Fibroblast of skin of back (primary cell): Measurements from ENCODE around the gene VWA8.

Experiments
- DNase-seq: peaks from one replicate; pipeline ENCODE4 v3.0.0-alpha.2; 2013

VWA8 gene

GRCh38 chr13:41740479-41740878, 220.4 kb downstream of the VWA8 start:
- peak; percentile 19 for DNase-seq

DNA sequence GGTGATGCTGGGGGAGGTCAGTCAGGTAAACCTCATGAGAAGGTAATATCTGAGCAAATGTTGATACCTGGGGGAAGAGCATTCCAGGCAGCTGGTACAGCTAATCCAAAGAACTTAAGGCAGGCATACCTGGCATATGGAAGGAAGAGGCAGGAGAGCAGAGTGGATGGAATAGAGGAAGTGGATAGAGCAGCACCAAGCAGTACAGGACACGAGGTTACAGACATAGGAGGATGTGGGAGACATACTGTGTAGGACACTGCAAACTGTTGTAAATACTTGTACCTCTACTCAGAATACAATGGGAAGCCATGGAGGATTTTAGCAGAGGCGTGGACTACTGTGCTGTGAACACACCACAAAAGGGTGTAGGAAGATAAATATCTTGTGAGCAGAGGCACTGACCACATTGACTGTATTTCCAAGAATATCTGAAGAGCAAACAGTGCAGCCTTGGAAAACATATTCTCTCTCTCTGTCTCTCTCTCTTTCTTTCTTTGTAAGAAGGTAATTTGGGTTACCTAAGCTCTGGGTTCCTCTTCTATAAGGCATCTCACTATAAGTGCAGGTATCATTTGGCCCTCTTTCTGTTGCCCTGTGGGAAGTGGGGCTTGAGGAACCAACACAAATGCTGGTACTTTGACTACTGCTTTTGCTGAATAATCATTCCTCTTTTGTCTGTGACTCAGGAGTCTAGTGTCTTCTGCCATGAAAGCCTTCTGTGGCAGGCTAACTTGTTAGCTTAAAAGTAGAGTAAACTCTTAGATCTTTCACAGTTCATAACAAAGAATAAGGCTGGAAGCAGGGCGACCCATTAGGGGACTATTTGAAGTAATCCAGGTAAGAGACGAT, 238.0 kb downstream of the VWA8 start:
- DNase-seq, result no peak

- no peak for DNase-seq
These were observed 239.9 kb downstream of the VWA8 start for GRCh38 chr13:41720839-41721561.

DNA sequence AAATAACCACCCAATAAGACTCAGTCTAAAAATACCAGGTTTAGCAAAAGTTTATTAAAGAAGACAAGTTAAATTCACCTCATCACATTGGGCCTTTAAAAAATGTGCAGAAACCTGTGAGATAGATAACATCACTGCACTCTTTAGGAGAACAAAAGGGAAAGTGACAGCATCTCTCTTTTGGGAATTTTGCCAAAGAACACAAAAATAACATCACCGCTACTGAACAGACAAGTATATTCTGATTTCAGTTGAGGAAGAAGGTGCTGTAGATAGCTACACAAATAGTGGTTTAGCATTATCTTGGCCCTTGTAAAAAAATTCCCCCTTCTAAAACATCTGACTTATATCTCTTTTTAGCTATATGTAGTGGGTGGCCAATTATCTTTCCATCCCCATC, 244.7 kb downstream of the VWA8 start:
- DNase-seq, result no peak

DNA sequence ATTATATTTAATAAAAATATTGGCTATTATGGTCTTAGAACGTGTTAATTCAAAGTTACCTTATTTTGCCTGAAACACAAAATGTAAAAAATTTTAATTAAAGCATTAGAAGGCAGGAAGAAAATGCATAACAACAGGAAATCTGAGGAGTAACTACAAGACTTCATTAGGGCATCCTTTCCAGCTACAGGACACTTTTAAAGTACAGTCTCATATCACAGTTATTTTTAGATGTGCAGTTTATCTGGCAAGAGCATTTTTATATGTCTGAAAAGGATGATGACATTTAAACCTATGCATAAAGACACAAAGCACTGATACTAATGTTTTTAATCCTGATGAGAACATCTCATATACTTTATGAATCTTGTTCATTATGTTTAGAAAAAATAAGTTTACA, 247.5 kb downstream of the VWA8 start:
- DNase-seq, result no peak

DNA sequence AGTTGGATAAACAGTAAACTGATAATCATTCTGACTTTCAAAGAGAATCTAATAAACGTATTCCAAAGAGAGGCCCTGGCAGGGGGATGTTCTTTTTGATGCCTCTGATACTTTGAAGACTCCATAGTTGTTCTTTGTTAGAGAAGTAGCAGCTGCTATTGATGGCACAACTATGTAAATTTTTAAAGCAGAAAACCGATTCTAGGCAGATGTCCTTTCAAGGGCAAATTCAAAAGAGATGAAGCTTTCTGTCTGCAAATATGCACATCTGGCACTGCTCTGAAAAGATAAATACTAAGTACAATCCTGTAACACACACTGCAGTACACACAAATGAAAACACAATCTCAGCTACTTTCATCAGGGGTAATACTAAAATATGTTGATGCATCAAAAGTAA, 250.1 kb downstream of the VWA8 start:
- DNase-seq, result no peak

DNA sequence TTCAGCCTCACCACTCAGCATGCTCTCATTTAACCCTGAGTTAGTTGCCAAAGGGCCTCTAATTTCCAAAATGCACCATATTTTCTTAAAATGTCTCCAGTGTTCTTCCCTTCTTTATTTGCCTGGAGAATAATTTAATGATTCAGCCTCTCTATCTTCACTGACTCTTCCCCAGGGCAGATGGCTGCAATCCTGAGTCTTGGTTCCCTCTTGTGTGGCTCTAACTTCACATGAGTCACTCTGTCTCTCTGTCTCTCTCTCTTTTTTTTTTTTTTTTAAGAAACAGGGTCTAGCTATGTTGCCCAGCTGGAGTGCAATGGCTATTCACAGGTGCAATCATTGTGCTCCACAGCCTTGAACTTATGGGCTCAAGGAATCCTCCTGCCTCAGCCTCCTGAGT, 251.4 kb downstream of the VWA8 start:
- DNase-seq, result peak; percentile 44

- no peak for DNase-seq
These were observed 252.2 kb downstream of the VWA8 start for GRCh38 chr13:41708713-41709112.

GRCh38 chr13:41707194-41707821, 253.6 kb downstream of the VWA8 start:
- no peak for DNase-seq

- no peak for DNase-seq
These were observed 254.8 kb downstream of the VWA8 start for GRCh38 chr13:41706152-41706551.

DNA sequence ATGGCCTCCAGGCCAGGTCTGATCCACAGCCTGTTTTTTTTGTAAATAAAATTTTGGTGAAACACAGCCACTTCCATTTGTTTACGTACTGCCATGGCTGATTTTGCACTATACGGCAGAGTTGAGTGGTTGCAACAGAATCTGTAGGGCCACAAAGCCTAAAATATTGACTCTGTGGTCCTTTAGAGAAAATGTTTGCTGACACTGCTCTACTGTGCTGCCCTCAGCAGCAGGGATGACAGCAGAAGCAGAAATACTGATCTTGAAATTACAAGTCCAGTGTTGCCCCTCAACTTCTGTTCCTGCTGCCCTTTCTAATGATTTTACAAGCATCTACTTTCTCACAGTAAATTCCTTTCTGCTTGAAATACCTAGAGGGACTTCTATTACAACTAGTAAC, 258.4 kb downstream of the VWA8 start:
- no peak for DNase-seq

- DNase-seq, result no peak
These were observed 259.2 kb downstream of the VWA8 start for GRCh38 chr13:41701676-41702075.

DNA sequence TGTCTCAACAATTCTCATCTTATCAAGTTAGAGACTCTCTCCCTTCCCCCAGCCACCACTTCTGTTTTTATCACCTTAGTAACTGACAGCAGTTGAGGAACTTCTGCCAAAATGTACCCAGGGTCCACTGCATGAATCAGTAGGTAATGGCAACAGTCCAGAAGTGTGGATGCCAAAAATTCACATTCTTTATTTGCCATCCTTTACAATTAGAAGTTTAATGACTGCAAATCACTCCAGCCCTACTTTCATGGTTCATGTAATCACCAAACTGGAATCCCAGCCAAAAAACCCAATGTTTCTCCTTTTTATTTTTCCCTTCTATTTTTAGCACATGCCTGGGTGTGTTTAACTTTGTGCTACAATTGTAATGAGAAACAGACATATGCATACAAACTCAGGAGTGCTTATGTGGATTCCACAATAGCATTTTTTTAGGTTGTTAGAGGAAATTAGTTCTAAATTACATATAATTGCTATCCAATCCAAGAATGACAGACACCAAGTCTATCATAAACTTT, 260.1 kb downstream of the VWA8 start:
- DNase-seq, result peak; percentile 75

DNA sequence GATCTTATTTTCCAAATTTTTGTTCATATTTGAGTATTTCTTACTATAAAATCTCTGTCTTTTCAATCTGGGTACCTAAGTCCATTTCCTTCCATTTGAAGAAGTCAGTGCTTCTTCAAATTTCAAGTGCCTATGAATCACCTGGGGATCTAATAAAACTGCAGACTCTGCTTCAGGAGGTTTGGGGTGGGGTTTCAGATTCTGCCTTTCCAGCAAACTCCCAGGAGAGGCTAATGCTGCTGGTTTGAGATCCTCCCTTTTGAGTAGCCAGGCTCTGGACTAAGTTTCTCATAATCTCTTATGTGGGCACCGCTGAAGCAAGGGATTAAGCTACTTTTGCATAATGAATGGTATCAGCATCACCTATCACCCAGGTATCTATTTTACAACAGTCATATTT, 261.1 kb downstream of the VWA8 start:
- no peak for DNase-seq

DNA sequence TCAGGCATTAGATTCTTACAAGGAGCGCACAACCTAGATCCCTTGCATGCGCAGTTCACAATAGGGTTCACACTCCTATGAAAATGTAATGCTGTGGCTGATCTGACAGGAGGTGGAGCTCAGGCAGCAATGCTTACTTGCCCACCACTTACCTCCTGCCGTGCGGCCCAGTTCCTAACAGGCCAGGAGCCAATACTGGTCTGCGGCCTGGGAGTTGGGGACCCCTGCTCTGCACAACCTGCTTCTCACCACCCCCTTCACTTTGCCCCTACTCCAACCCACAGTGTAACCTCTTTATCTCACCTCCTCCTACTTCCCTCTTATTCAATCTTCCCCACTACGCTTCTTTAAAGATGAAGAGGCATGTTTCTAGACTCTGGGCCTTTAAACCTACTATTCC, 263.3 kb downstream of the VWA8 start:
- DNase-seq, result no peak

GRCh38 chr13:41696163-41697003, 264.5 kb downstream of the VWA8 start:
- DNase-seq, result peak; percentile 89

- peak; percentile 95 for DNase-seq
These were observed 266.2 kb downstream of the VWA8 start for GRCh38 chr13:41694545-41695301.

DNA sequence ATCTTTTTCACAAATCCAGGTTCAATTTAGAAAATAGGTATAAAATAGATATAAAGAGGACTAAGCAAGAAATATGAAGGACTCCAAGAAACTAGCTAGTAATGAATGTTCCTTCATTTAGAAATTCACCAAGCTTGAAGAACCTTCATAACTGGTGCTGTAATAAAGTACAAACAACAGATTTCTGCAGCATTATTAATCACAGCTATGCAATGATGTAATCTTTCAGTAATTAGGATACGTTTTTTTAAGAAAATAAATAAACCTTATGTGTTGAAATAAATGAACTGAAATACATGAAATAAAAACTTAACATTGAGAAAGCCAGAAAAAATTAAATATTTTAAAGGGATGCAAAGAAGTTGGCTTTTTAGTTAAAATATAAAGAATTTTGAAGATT, 267.5 kb downstream of the VWA8 start:
- DNase-seq, result no peak

GRCh38 chr13:41691274-41691673, 269.6 kb downstream of the VWA8 start:
- DNase-seq, result no peak

DNA sequence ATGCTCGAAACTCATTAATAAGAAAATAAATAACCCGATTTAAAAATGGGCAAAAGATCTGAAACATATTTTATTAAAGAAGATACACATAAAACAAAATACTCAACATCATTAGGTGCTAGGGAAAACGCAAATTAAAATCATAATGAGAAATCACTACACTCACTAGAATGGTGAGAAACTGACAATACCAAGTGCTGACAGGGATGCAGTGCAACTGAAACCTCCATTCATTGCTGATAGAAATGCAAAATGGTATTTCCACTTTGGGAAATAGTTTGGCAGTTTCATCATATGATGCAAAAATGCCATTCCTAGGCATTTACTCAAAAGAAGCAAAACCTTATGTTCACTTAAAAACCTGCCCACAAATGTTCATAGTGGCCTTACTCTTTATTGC, 278.1 kb downstream of the VWA8 start:
- DNase-seq, result no peak

- DNase-seq, result no peak
These were observed 278.9 kb downstream of the VWA8 start for GRCh38 chr13:41682001-41682400.

GRCh38 chr13:41681587-41681986, 279.3 kb downstream of the VWA8 start:
- DNase-seq, result no peak
